ENCODE data around the gene AIMP1. TPM values are rescaled to one million over a fixed set of nuclear protein-coding genes. Genes with fewer than 3 reads are reported as not detected.
A peak's percentile ranks its signal among the peaks of the same experiment; 100 is the strongest.
"Not testable (repeated sequence)": the region's sequence is repeated elsewhere in the genome, so short reads cannot be mapped to it uniquely, and the experiment has no call there.

The AIMP1 gene
- total RNA-seq, 1 experiment from 2014 or later: 39.9 TPM

- in situ Hi-C loops (cut with HindIII; ENCODE audit: low pct_unique_long_range_greater_than_20kb, low sequenced_read_pairs): no loop called here
- DNase-seq (ENCODE audit: low read depth, low spot score): no peak
Measured at GRCh38 chr4:106304632-106305031, 11.7 kb upstream of the AIMP1 start.

GRCh38 chr4:106305435-106306055 is 10.8 kb upstream of the AIMP1 start:
- in situ Hi-C loops (cut with HindIII; ENCODE audit: low pct_unique_long_range_greater_than_20kb, low sequenced_read_pairs): no loop called here

GRCh38 chr4:106306561-106306960 is 9.8 kb upstream of the AIMP1 start:
- DNase-seq (ENCODE audit: low read depth, low spot score): no peak
- in situ Hi-C loops (cut with HindIII; ENCODE audit: low pct_unique_long_range_greater_than_20kb, low sequenced_read_pairs): no loop called here

More at GRCh38 chr4:106305435-106306055, 10.8 kb upstream of the AIMP1 start:
- no peak for DNase-seq (ENCODE audit: low read depth, low spot score)

- in situ Hi-C loops (cut with HindIII; ENCODE audit: low pct_unique_long_range_greater_than_20kb, low sequenced_read_pairs): no loop called here
- no peak for DNase-seq (ENCODE audit: low read depth, low spot score)
Measured at GRCh38 chr4:106312377-106312776, 4.0 kb upstream of the AIMP1 start.

GRCh38 chr4:106312997-106313522 is 3.3 kb upstream of the AIMP1 start:
- in situ Hi-C loops (cut with HindIII; ENCODE audit: low pct_unique_long_range_greater_than_20kb, low sequenced_read_pairs): no loop called here
- peak; percentile 22 for DNase-seq (ENCODE audit: low read depth, low spot score)

GRCh38 chr4:106314960-106315359 is 1.4 kb upstream of the AIMP1 start:
- in situ Hi-C loops (cut with HindIII; ENCODE audit: low pct_unique_long_range_greater_than_20kb, low sequenced_read_pairs): no loop called here
- DNase-seq (ENCODE audit: low read depth, low spot score): no peak

GRCh38 chr4:106315476-106315967 is 828 bp upstream of the AIMP1 start:
- in situ Hi-C loops (cut with HindIII; ENCODE audit: low pct_unique_long_range_greater_than_20kb, low sequenced_read_pairs): no loop called here

GRCh38 chr4:106316773-106317409 is 541 bp downstream of the AIMP1 start:
- in situ Hi-C loops (cut with HindIII; ENCODE audit: low pct_unique_long_range_greater_than_20kb, low sequenced_read_pairs): no loop called here
- DNase-seq (ENCODE audit: low read depth, low spot score): no peak

More at GRCh38 chr4:106315476-106315967, 828 bp upstream of the AIMP1 start:
- DNase-seq (ENCODE audit: low read depth, low spot score): peak; percentile 24

- no peak for DNase-seq (ENCODE audit: low read depth, low spot score)
- in situ Hi-C loops (cut with HindIII; ENCODE audit: low pct_unique_long_range_greater_than_20kb, low sequenced_read_pairs): no loop called here
Measured at GRCh38 chr4:106317815-106318214, 1.5 kb downstream of the AIMP1 start.

GRCh38 chr4:106318511-106318910 is 2.2 kb downstream of the AIMP1 start:
- no peak for DNase-seq (ENCODE audit: low read depth, low spot score)
- in situ Hi-C loops (cut with HindIII; ENCODE audit: low pct_unique_long_range_greater_than_20kb, low sequenced_read_pairs): no loop called here

GRCh38 chr4:106320235-106320634 is 3.9 kb downstream of the AIMP1 start:
- in situ Hi-C loops (cut with HindIII; ENCODE audit: low pct_unique_long_range_greater_than_20kb, low sequenced_read_pairs): no loop called here
- DNase-seq (ENCODE audit: low read depth, low spot score): no peak

GRCh38 chr4:106321168-106321567 is 4.8 kb downstream of the AIMP1 start:
- DNase-seq (ENCODE audit: low read depth, low spot score); in situ Hi-C loops (cut with HindIII; ENCODE audit: low pct_unique_long_range_greater_than_20kb, low sequenced_read_pairs): not testable (repeated sequence)

- DNase-seq (ENCODE audit: low read depth, low spot score); in situ Hi-C loops (cut with HindIII; ENCODE audit: low pct_unique_long_range_greater_than_20kb, low sequenced_read_pairs): not testable (repeated sequence)
Measured at GRCh38 chr4:106321814-106322213, 5.5 kb downstream of the AIMP1 start.

- in situ Hi-C loops (cut with HindIII; ENCODE audit: low pct_unique_long_range_greater_than_20kb, low sequenced_read_pairs): no loop called here
- no peak for DNase-seq (ENCODE audit: low read depth, low spot score)
Measured at GRCh38 chr4:106323119-106323518, 6.8 kb downstream of the AIMP1 start.

GRCh38 chr4:106325800-106326199 is 9.4 kb downstream of the AIMP1 start:
- in situ Hi-C loops (cut with HindIII; ENCODE audit: low pct_unique_long_range_greater_than_20kb, low sequenced_read_pairs): no loop called here
- no peak for DNase-seq (ENCODE audit: low read depth, low spot score)

GRCh38 chr4:106329041-106329618 is 12.8 kb downstream of the AIMP1 start:
- peak; percentile 56 for DNase-seq (ENCODE audit: low read depth, low spot score)
- in situ Hi-C loops (cut with HindIII; ENCODE audit: low pct_unique_long_range_greater_than_20kb, low sequenced_read_pairs): no loop called here

GRCh38 chr4:106333186-106333585 is 16.8 kb downstream of the AIMP1 start:
- no peak for DNase-seq (ENCODE audit: low read depth, low spot score)
- in situ Hi-C loops (cut with HindIII; ENCODE audit: low pct_unique_long_range_greater_than_20kb, low sequenced_read_pairs): no loop called here

GRCh38 chr4:106334741-106335470 is 18.6 kb downstream of the AIMP1 start:
- DNase-seq (ENCODE audit: low read depth, low spot score): peak; percentile 74
- in situ Hi-C loops (cut with HindIII; ENCODE audit: low pct_unique_long_range_greater_than_20kb, low sequenced_read_pairs): no loop called here

Measured in SK-MEL-5 (cell line).